IMR-90 (cell line): Measurements from ENCODE around the gene BCAR1. TPM values are rescaled to one million over a fixed set of nuclear protein-coding genes. Genes with fewer than 3 reads are reported as not detected.
"Not testable (repeated sequence)": the region's sequence is repeated elsewhere in the genome, so short reads cannot be mapped to it uniquely, and the experiment has no call there.

Experiments used
- ATAC-seq: fragments of 200-7000 bp; cut with Tn5 transposase; 2 replicates; pipeline ENCODE4 v1.9.1; 2020; ENCODE audit warnings: low read depth, mild to moderate bottlenecking, moderate library complexity
- BruUV-seq: library from RNA; stranded (reverse); fragments of 400-500 nt; replicated peaks from 2 replicates; lab custom pipeline; 2021; lab: Mats Ljungman, UMichigan
- CTCF ChIA-PET: fragments of 300-600 bp; formaldehyde crosslinking; extraction: SDS; loops from one replicate; lab custom pipeline; 2021; ENCODE audit warnings: antibody characterized with exemption; lab: Yijun Ruan, JAX
- POLR2A ChIA-PET: fragments of 300-600 bp; sonication (Branson Sonifier 250); formaldehyde crosslinking; loops from one replicate; lab custom pipeline; 2022; ENCODE audit warnings: antibody characterized with exemption; ENCODE audit not compliant: unreplicated experiment; lab: Charles Lee
- DNase-seq: peaks from one replicate; pipeline ENCODE4 v3.0.0; 2013
- H2AFZ ChIP-seq: replicated peaks from 2 replicates; pipeline ENCODE3; 2013; ENCODE audit warnings: low read length, mild to moderate bottlenecking; ENCODE audit not compliant: poor library complexity
- H2AK5ac ChIP-seq: 2 replicates; pipeline ENCODE4 v1.6.1; 2013; ENCODE audit warnings: low read depth, low read length, inconsistent platforms
- H2AK9ac ChIP-seq: replicated peaks from 2 replicates; pipeline ENCODE3; 2013; ENCODE audit warnings: mild to moderate bottlenecking, low read depth, low read length, moderate library complexity; ENCODE audit not compliant: poor library complexity
- H2BK120ac ChIP-seq: 2 replicates; pipeline ENCODE4 v1.6.1; 2013; ENCODE audit warnings: low read depth, low read length, inconsistent platforms
- H2BK15ac ChIP-seq: 3 replicates; pipeline ENCODE4 v1.6.1; 2013; ENCODE audit warnings: low read depth, low read length, inconsistent platforms
- H2BK20ac ChIP-seq: 2 replicates; pipeline ENCODE4 v1.6.1; 2013; ENCODE audit warnings: low read depth, mild to moderate bottlenecking, inconsistent platforms, low read length, moderate library complexity
- H2BK5ac ChIP-seq: 2 replicates; pipeline ENCODE4 v1.6.1; 2013; ENCODE audit warnings: mild to moderate bottlenecking, low read depth, low read length, inconsistent platforms; ENCODE audit not compliant: poor library complexity, severe bottlenecking
- H3K14ac ChIP-seq: replicated peaks from 2 replicates; pipeline ENCODE4 v1.6.1; 2013; ENCODE audit warnings: low read depth, low read length, inconsistent platforms
- H3K18ac ChIP-seq: 2 replicates; pipeline ENCODE4 v1.6.1; 2013; ENCODE audit warnings: low read depth, low read length, control low read depth
- H3K23ac ChIP-seq: 2 replicates; pipeline ENCODE4 v1.6.1; 2013; ENCODE audit warnings: low read depth, low read length, inconsistent platforms
- H3K27ac ChIP-seq: 2 replicates; pipeline ENCODE4 v1.5.1; 2013; ENCODE audit warnings: mild to moderate bottlenecking, control low read depth, low read length; ENCODE audit not compliant: insufficient read depth
- H3K27me3 ChIP-seq: 2 replicates; pipeline ENCODE4 v1.6.1; 2013; ENCODE audit warnings: low read length; ENCODE audit not compliant: control insufficient read depth, insufficient read depth
- H3K36me3 ChIP-seq: 2 replicates; pipeline ENCODE4 v1.6.1; 2013; ENCODE audit warnings: low read length, mixed read lengths; ENCODE audit not compliant: control insufficient read depth, insufficient read depth
- H3K4ac ChIP-seq: 2 replicates; pipeline ENCODE4 v1.6.1; 2013; ENCODE audit warnings: low read depth, low read length, inconsistent platforms
- H3K4me1 ChIP-seq: 2 replicates; pipeline ENCODE4 v1.6.1; 2013; ENCODE audit warnings: low read length, mixed read lengths; ENCODE audit not compliant: control insufficient read depth, insufficient read depth
- H3K4me2 ChIP-seq: 2 replicates; pipeline ENCODE4 v1.6.1; 2013; ENCODE audit warnings: low read depth, mild to moderate bottlenecking, control low read depth, low read length, moderate library complexity
- H3K4me3 ChIP-seq: 2 replicates; pipeline ENCODE4 v1.5.1; 2013; ENCODE audit warnings: low read depth, mild to moderate bottlenecking, control low read depth, low read length, moderate library complexity; ENCODE audit not compliant: insufficient read depth
- H3K56ac ChIP-seq: 2 replicates; pipeline ENCODE4 v1.6.1; 2013; ENCODE audit warnings: low read length, inconsistent platforms; ENCODE audit not compliant: insufficient read depth; ENCODE audit errors: extremely low read depth
- H3K79me1 ChIP-seq, 2 experiments: 2 replicates each; pipeline ENCODE4 v1.6.1; 2013; ENCODE audit warnings: low read length in 2 of 2, inconsistent platforms in 1 of 2, low read depth in 1 of 2
- H3K9ac ChIP-seq: 2 replicates; pipeline ENCODE4 v1.6.1; 2013; ENCODE audit warnings: low read depth, low read length, control low read depth
- H3K9me1 ChIP-seq: 2 replicates; pipeline ENCODE4 v1.6.1; 2013; ENCODE audit warnings: low read length, inconsistent platforms; ENCODE audit not compliant: insufficient read depth
- H3K9me3 ChIP-seq: 2 replicates; pipeline ENCODE4 v1.6.1; 2013; ENCODE audit warnings: low read length; ENCODE audit not compliant: control insufficient read depth, insufficient read depth
- H4K20me1 ChIP-seq: 2 replicates; pipeline ENCODE4 v1.6.1; 2013; ENCODE audit warnings: low read length, inconsistent platforms; ENCODE audit not compliant: insufficient read depth
- H4K5ac ChIP-seq: 2 replicates; pipeline ENCODE4 v1.6.1; 2013; ENCODE audit warnings: mild to moderate bottlenecking, low read depth, low read length, control low read depth
- H4K8ac ChIP-seq, 2 experiments: 2 replicates each; pipeline ENCODE4 v1.6.1; 2013; ENCODE audit warnings: low read depth in 2 of 2, low read length in 2 of 2, control low read depth in 1 of 2, inconsistent platforms in 1 of 2
- H4K91ac ChIP-seq: 2 replicates; pipeline ENCODE4 v1.6.1; 2013; ENCODE audit warnings: low read depth, low read length, inconsistent platforms; ENCODE audit not compliant: insufficient read depth
- WGBS, 2 experiments: methylation state at CpG; one replicate each; pipeline versions ENCODE4 v1.1.5 to v1.1.7; 2013; ENCODE audit warnings: missing lambda C conversion rate in 2 of 2; ENCODE audit not compliant: insufficient read length in 1 of 2; ENCODE audit errors: extremely low coverage in 2 of 2; 5-methylcytosine and 5-hydroxymethylcytosine counted together
- dilution Hi-C: fragments of 300-500 bp; cut with HindIII; formaldehyde crosslinking; loops from one replicate; pipeline ENCODE4 v1.14.3; 2018; ENCODE audit warnings: low sequenced_read_pairs; ENCODE audit not compliant: unreplicated experiment
- in situ Hi-C: fragments of 300-500 bp; cut with MboI; formaldehyde crosslinking; loops from 3 replicates; pipeline ENCODE4 v1.14.3; 2019; ENCODE audit warnings: low sequenced_read_pairs, inconsistent platforms, mixed read lengths
- intact Hi-C: fragments of 100-400 bp; cut with micrococcal nuclease; formaldehyde crosslinking; loops from 2 replicates; pipeline ENCODE4 v1.10.0; 2022
- polyA plus RNA-seq, 3 experiments: library from polyadenylated mRNA; depleted of rRNA; stranded (reverse); fragments of >200 nt; gene quantifications; 2 replicates each; pipeline ENCODE4 v1.2.3, GENCODE V29; 2012; ENCODE audit warnings: low replicate concordance in 1 of 3
- total RNA-seq: library from RNA; depleted of rRNA; stranded (reverse); fragments of >200 nt; gene quantifications from 2 replicates; pipeline ENCODE4 v1.2.3, GENCODE V29; 2012

The BCAR1 gene
- total and polyA plus RNA-seq, 2 of the 4 experiments (the other 2 are of a cell fraction), result 18.1 to 99.4 TPM

DNA sequence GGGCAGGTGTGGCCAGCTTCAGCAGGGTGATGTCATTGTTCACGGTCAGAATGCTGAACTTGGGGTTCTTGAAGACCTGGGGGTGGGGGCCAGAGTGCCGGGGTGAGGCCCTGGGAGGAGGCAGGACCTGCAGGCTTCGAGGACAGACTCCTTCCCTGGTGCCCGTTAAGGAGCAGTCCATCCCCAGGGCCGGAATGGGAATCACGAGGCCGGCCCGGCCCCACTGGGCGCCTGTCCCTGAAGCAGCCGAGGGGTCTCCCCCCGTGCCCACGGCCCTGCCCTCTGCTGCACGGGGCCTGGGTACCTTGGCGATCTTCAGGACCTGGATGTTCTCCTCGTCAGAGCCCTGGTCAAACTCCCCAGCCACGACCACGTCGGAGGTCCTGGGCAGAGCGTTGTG lies 46.0 kb downstream of the BCAR1 start:
- H4K91ac ChIP-seq, H2BK15ac ChIP-seq, H3K9me3 ChIP-seq, H3K9me1 ChIP-seq, H3K27ac ChIP-seq, DNase-seq, H2AFZ ChIP-seq, BruUV-seq, H3K9ac ChIP-seq, H3K4me3 ChIP-seq, H3K4me2 ChIP-seq, H2AK9ac ChIP-seq, H3K4ac ChIP-seq, dilution Hi-C loops, H4K8ac ChIP-seq, H3K36me3 ChIP-seq, H3K56ac ChIP-seq, H2BK20ac ChIP-seq, ATAC-seq, H4K20me1 ChIP-seq, H3K18ac ChIP-seq, H3K14ac ChIP-seq, H3K27me3 ChIP-seq, H3K79me1 ChIP-seq, H3K4me1 ChIP-seq, H3K23ac ChIP-seq, H4K5ac ChIP-seq, intact Hi-C loops, H2BK5ac ChIP-seq, H2AK5ac ChIP-seq, H2BK120ac ChIP-seq, POLR2A ChIA-PET, CTCF ChIA-PET: not testable (repeated sequence)
- no CpG with 5 or more reads among the region's 19 CpGs for WGBS, 2 experiments
- in situ Hi-C loops, result loop anchor here (25.0 kb wide), 2 partner anchors 382 to 557 kb away; no protein-coding TSS in a partner anchor

DNA sequence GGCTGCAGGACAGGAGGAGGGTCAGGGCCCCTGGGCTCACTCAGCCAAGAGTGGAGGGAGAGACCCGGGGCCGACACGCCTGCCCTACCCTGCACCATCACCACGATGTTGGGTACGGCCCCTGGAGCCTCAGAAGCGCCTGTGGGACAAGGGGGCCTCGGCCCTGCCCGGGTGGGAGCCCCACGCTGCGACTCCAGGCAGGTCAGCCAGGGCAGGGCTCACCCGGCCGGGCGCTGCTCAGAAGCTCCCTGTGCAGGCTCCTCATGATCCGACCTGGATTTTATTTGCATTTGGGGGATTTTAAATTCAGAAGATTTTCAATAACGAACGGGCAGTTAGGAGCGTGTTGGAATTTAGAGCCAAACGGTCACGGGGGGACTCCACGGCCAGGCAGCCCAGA lies 46.5 kb downstream of the BCAR1 start:
- H3K23ac ChIP-seq, H4K5ac ChIP-seq, H3K14ac ChIP-seq, POLR2A ChIA-PET, H3K4ac ChIP-seq, DNase-seq, H3K4me1 ChIP-seq, H3K79me1 ChIP-seq, H3K27ac ChIP-seq, ATAC-seq, H4K8ac ChIP-seq, H3K4me2 ChIP-seq, H4K91ac ChIP-seq, H3K4me3 ChIP-seq, H3K9ac ChIP-seq, H4K20me1 ChIP-seq, H3K36me3 ChIP-seq, H2BK5ac ChIP-seq, intact Hi-C loops, H2BK20ac ChIP-seq, H2AK5ac ChIP-seq, BruUV-seq, H3K9me3 ChIP-seq, H2BK15ac ChIP-seq, dilution Hi-C loops, CTCF ChIA-PET, H2AK9ac ChIP-seq, H3K27me3 ChIP-seq, H3K9me1 ChIP-seq, H3K56ac ChIP-seq, H2BK120ac ChIP-seq, H3K18ac ChIP-seq, H2AFZ ChIP-seq: not testable (repeated sequence)
- in situ Hi-C loops, result loop anchor here (25.0 kb wide), 2 partner anchors 382 to 557 kb away; no protein-coding TSS in a partner anchor
- WGBS, 2 experiments, result no CpG with 5 or more reads among the region's 20 CpGs
